ENCODE measurements around the gene OR8B8.
"Not testable (repeated sequence)": the region's sequence is repeated elsewhere in the genome, so short reads cannot be mapped to it uniquely, and the experiment has no call there.

OR8B8 gene

GRCh38 chr11:124441519-124441918 is 4.0 kb downstream of the OR8B8 start:
- no peak for DNase-seq (ENCODE audit: low spot score)

GRCh38 chr11:124441081-124441480 is 4.4 kb downstream of the OR8B8 start:
- DNase-seq (ENCODE audit: low spot score), result no peak

GRCh38 chr11:124440608-124441007 is 4.9 kb downstream of the OR8B8 start:
- no peak for DNase-seq (ENCODE audit: low spot score)

- no peak for DNase-seq (ENCODE audit: low spot score)
These were observed 10.8 kb downstream of the OR8B8 start for GRCh38 chr11:124434699-124435098.

GRCh38 chr11:124429599-124429998 is 15.9 kb downstream of the OR8B8 start:
- DNase-seq (ENCODE audit: low spot score), result no peak

- DNase-seq (ENCODE audit: low spot score), result no peak
These were observed 21.0 kb downstream of the OR8B8 start, which contains the start of gene OR8B4 for GRCh38 chr11:124424384-124424921. OR8B4 (minus strand) TSS chr11:124424871; CDS start chr11:124424871, 0 bp downstream.

GRCh38 chr11:124421043-124421442 is 24.5 kb downstream of the OR8B8 start:
- no peak for DNase-seq (ENCODE audit: low spot score)

- peak; percentile 4 for DNase-seq (ENCODE audit: low spot score)
These were observed 30.1 kb downstream of the OR8B8 start for GRCh38 chr11:124415356-124415923.

- DNase-seq (ENCODE audit: low spot score), result no peak
These were observed 35.6 kb downstream of the OR8B8 start for GRCh38 chr11:124409906-124410305.

- no peak for DNase-seq (ENCODE audit: low spot score)
These were observed 39.9 kb downstream of the OR8B8 start for GRCh38 chr11:124405581-124405980.

GRCh38 chr11:124403186-124403585 is 42.3 kb downstream of the OR8B8 start:
- DNase-seq (ENCODE audit: low spot score), result not testable (repeated sequence)

GRCh38 chr11:124402326-124402922 is 43.1 kb downstream of the OR8B8 start:
- peak; percentile 40 for DNase-seq (ENCODE audit: low spot score)

GRCh38 chr11:124398924-124399323 is 46.6 kb downstream of the OR8B8 start, which contains the start of gene OR8B3:
OR8B3 (minus strand) TSS chr11:124399024; CDS start chr11:124397351, 1,673 bp downstream.
- no peak for DNase-seq (ENCODE audit: low spot score)

GRCh38 chr11:124396847-124397246 is 48.6 kb downstream of the OR8B8 start:
- DNase-seq (ENCODE audit: low spot score), result not testable (repeated sequence)

GRCh38 chr11:124394408-124394807 is 51.1 kb downstream of the OR8B8 start:
- no peak for DNase-seq (ENCODE audit: low spot score)

Measured in germinal center (tissue), 1 donor.